H1 (cell line): ENCODE results near the gene P2RX7. TPM values are rescaled to one million over a fixed set of nuclear protein-coding genes. Genes with fewer than 3 reads are reported as not detected.

Experiments used
- CTCF ChIA-PET: fragments of 300-600 bp; sonication (Branson Sonifier 250); formaldehyde crosslinking; loops from one replicate; lab custom pipeline; 2021; ENCODE audit not compliant: partially characterized antibody; lab: Charles Lee
- POLR2A ChIA-PET: fragments of 300-600 bp; sonication (Branson Sonifier 250); formaldehyde crosslinking; loops from one replicate; lab custom pipeline; 2021; ENCODE audit warnings: inconsistent platforms; ENCODE audit not compliant: partially characterized antibody; lab: Charles Lee
- DNase-seq, 2 experiments: peaks; one replicate each; pipeline versions ENCODE4 v3.0.0 to v3.0.0-alpha.2; 2010 to 2022; ENCODE audit warnings: low spot score in 2 of 2, low read depth in 1 of 2, mixed read lengths in 1 of 2
- FAIRE-seq: peaks from 2 replicates; lab custom pipeline; 2011; peaks lifted over from hg19 to GRCh38; lab: Jason Lieb, UNC
- H2AFZ ChIP-seq: 2 replicates; pipeline ENCODE4 v1.8.1; 2012; ENCODE audit warnings: low read length, inconsistent platforms
- H2AK5ac ChIP-seq: 2 replicates; pipeline ENCODE4 v1.6.1; 2013; ENCODE audit warnings: low read depth, low read length
- H2BK120ac ChIP-seq: replicated peaks from 2 replicates; pipeline ENCODE3; 2013; ENCODE audit warnings: low read depth, low read length, inconsistent platforms
- H2BK12ac ChIP-seq: 2 replicates; pipeline ENCODE4 v1.6.1; 2013; ENCODE audit warnings: low read depth, low read length
- H2BK15ac ChIP-seq: 2 replicates; pipeline ENCODE4 v1.6.1; 2013; ENCODE audit warnings: low read length
- H2BK20ac ChIP-seq: 2 replicates; pipeline ENCODE4 v1.6.1; 2013; ENCODE audit warnings: low read length
- H2BK5ac ChIP-seq: 2 replicates; pipeline ENCODE4 v1.6.1; 2013; ENCODE audit warnings: low read depth, low read length
- H3K14ac ChIP-seq: 2 replicates; pipeline ENCODE4 v1.6.1; 2013; ENCODE audit warnings: inconsistent platforms; ENCODE audit not compliant: insufficient read length
- H3K18ac ChIP-seq: 2 replicates; pipeline ENCODE4 v1.6.1; 2013; ENCODE audit warnings: low read length; ENCODE audit errors: extremely low read depth
- H3K23ac ChIP-seq: 2 replicates; pipeline ENCODE4 v1.6.1; 2013; ENCODE audit warnings: inconsistent platforms; ENCODE audit not compliant: insufficient read length
- H3K23me2 ChIP-seq: 2 replicates; pipeline ENCODE4 v1.6.1; 2013; ENCODE audit warnings: low read depth, low read length
- H3K27ac ChIP-seq: 2 replicates; pipeline ENCODE4 v1.6.1; 2011; ENCODE audit warnings: low read depth, low read length, inconsistent platforms
- H3K27me3 ChIP-seq, 4 experiments: replicated peaks in 1 of 4; 1 replicate in 1 of 4; 2 replicates in 3 of 4; pipeline versions ENCODE4 v1.6.1 to v1.8.1; 2011 to 2013; ENCODE audit warnings: low read length in 3 of 4, mild to moderate bottlenecking in 3 of 4, inconsistent platforms in 2 of 4, mixed read lengths in 2 of 4, moderate library complexity in 1 of 4; ENCODE audit not compliant: control insufficient read depth in 3 of 4, insufficient read depth in 3 of 4; ENCODE audit errors: extremely low read depth in 1 of 4
- H3K36me3 ChIP-seq, 4 experiments: 2 replicates each; pipeline versions ENCODE4 v1.6.1 to v1.8.1; 2011 to 2013; ENCODE audit warnings: mild to moderate bottlenecking in 4 of 4, low read length in 3 of 4, moderate library complexity in 2 of 4, control low read depth in 1 of 4, inconsistent platforms in 1 of 4; ENCODE audit not compliant: insufficient read depth in 4 of 4, control insufficient read depth in 2 of 4
- H3K4ac ChIP-seq: replicated peaks from 2 replicates; pipeline ENCODE3; 2013; ENCODE audit warnings: low read length, low read depth, mixed read lengths, inconsistent platforms; ENCODE audit not compliant: insufficient read length
- H3K4me1 ChIP-seq, 4 experiments: replicated peaks in 1 of 4; 1 replicate in 1 of 4; 2 replicates in 3 of 4; pipeline versions ENCODE4 v1.6.1 to v1.8.1; 2011 to 2013; ENCODE audit warnings: low read length in 3 of 4, inconsistent platforms in 2 of 4, mixed read lengths in 1 of 4; ENCODE audit not compliant: insufficient read depth in 4 of 4, control insufficient read depth in 3 of 4
- H3K4me2 ChIP-seq, 2 experiments: 2 replicates each; pipeline versions ENCODE4 v1.6.1 to v1.8.1; 2011 to 2013; ENCODE audit warnings: low read depth in 2 of 2, low read length in 2 of 2, control low read depth in 1 of 2, inconsistent platforms in 1 of 2, mild to moderate bottlenecking in 1 of 2; ENCODE audit not compliant: insufficient read depth in 1 of 2
- H3K4me3 ChIP-seq, 4 experiments: fragments of 200-600, 300-600 bp in 1 of 4; sonication (generic), shearing (Covaris generic), sonication (Bioruptor Twin) in 1 of 4; 2 replicates each; pipeline versions ENCODE4 v1.5.1 to v1.8.1; 2011 to 2016; ENCODE audit warnings: low read length in 4 of 4, low read depth in 3 of 4, control low read depth in 2 of 4, inconsistent platforms in 2 of 4, mild to moderate bottlenecking in 2 of 4, mixed read lengths in 1 of 4, moderate library complexity in 1 of 4; ENCODE audit not compliant: insufficient read depth in 2 of 4; ENCODE audit errors: extremely low read depth in 1 of 4
- H3K56ac ChIP-seq: replicated peaks from 2 replicates; pipeline ENCODE3; 2013; ENCODE audit warnings: low read depth, mild to moderate bottlenecking, mixed read lengths, low read length, inconsistent platforms; ENCODE audit not compliant: insufficient read length
- H3K79me1 ChIP-seq: 2 replicates; pipeline ENCODE4 v1.6.1; 2013; ENCODE audit warnings: low read depth, low read length, control low read depth
- H3K79me2 ChIP-seq, 2 experiments: 2 replicates each; pipeline versions ENCODE4 v1.6.1 to v1.8.1; 2012 to 2013; ENCODE audit warnings: low read length in 2 of 2, mild to moderate bottlenecking in 2 of 2, inconsistent platforms in 1 of 2; ENCODE audit not compliant: insufficient read depth in 2 of 2, control insufficient read depth in 1 of 2
- H3K9ac ChIP-seq, 4 experiments: replicated peaks in 1 of 4; 1 replicate in 1 of 4; 2 replicates in 3 of 4; pipeline versions ENCODE4 v1.6.1 to v1.8.1; 2011 to 2013; ENCODE audit warnings: low read depth in 3 of 4, low read length in 3 of 4, control low read depth in 2 of 4, mild to moderate bottlenecking in 2 of 4, moderate library complexity in 2 of 4, inconsistent platforms in 1 of 4; ENCODE audit errors: extremely low read depth in 1 of 4
- H3K9me3 ChIP-seq, 2 experiments: 2 replicates each; pipeline versions ENCODE4 v1.6.1 to v1.8.1; 2012 to 2013; ENCODE audit warnings: mild to moderate bottlenecking in 2 of 2, moderate library complexity in 2 of 2, control low read depth in 1 of 2, inconsistent platforms in 1 of 2, low read depth in 1 of 2, low read length in 1 of 2, mixed read lengths in 1 of 2; ENCODE audit not compliant: insufficient read depth in 2 of 2
- H4K20me1 ChIP-seq, 2 experiments: replicated peaks in 1 of 2; 2 replicates each; pipeline versions ENCODE3 to v1.8.1; 2011 to 2013; ENCODE audit warnings: inconsistent platforms in 2 of 2, low read length in 2 of 2, mild to moderate bottlenecking in 1 of 2; ENCODE audit not compliant: insufficient read depth in 2 of 2, control insufficient read depth in 1 of 2
- H4K5ac ChIP-seq: 2 replicates; pipeline ENCODE4 v1.6.1; 2013; ENCODE audit warnings: low read length, low read depth, mixed read lengths, inconsistent platforms; ENCODE audit not compliant: insufficient read length
- H4K8ac ChIP-seq: 2 replicates; pipeline ENCODE4 v1.8.0; 2013; ENCODE audit warnings: mild to moderate bottlenecking, moderate library complexity, low read length, inconsistent platforms; ENCODE audit not compliant: insufficient read depth; ENCODE audit errors: extremely low read depth
- H4K91ac ChIP-seq: replicated peaks from 2 replicates; pipeline ENCODE3; 2013; ENCODE audit warnings: low read length, mixed read lengths, inconsistent platforms; ENCODE audit not compliant: insufficient read length
- CHD2 ChIP-seq: IDR thresholded peaks from 2 replicates; pipeline ENCODE4 v1.6.1; 2012; ENCODE audit warnings: low read length, improper control_type of control experiment
- JUN ChIP-seq: IDR thresholded peaks from 2 replicates; pipeline ENCODE4 v1.6.1; 2011; ENCODE audit warnings: low read depth, mild to moderate bottlenecking, improper control_type of control experiment, low read length
- RAD21 ChIP-seq, 2 experiments: IDR thresholded peaks in 1 of 2; conservative IDR thresholded peaks in 1 of 2; 2 replicates each; pipeline ENCODE4 v1.6.1; 2011; ENCODE audit warnings: low read depth in 2 of 2, low read length in 2 of 2, improper control_type of control experiment in 1 of 2, inconsistent platforms in 1 of 2, mild to moderate bottlenecking in 1 of 2, moderate library complexity in 1 of 2
- RFX5 ChIP-seq: IDR thresholded peaks from 2 replicates; pipeline ENCODE4 v1.6.1; 2011; ENCODE audit warnings: low read depth, low read length, improper control_type of control experiment, borderline replicate concordance
- RNF2 ChIP-seq: fragments of 200-900, 300-1000 bp; sonication (generic); IDR thresholded peaks from 2 replicates; pipeline ENCODE4 v1.7.1; 2016; ENCODE audit warnings: borderline replicate concordance, low read depth, mild to moderate bottlenecking, antibody characterized with exemption, low read length; ENCODE audit not compliant: poor library complexity, severe bottlenecking; ENCODE audit errors: missing control alignments
- SAP30 ChIP-seq: fragments of 300-600 bp; sonication (generic); IDR thresholded peaks from 2 replicates; pipeline ENCODE4 v1.7.1; 2012; ENCODE audit warnings: low read length, moderate library complexity, mild to moderate bottlenecking, inconsistent platforms; ENCODE audit not compliant: insufficient read depth, insufficient replicate concordance
- SIN3A ChIP-seq, 2 experiments: IDR thresholded peaks in 1 of 2; conservative IDR thresholded peaks in 1 of 2; 2 replicates each; pipeline ENCODE4 v1.6.1; 2011 to 2012; ENCODE audit warnings: low read length in 2 of 2, improper control_type of control experiment in 1 of 2, low read depth in 1 of 2, mild to moderate bottlenecking in 1 of 2
- TAF1 ChIP-seq: IDR thresholded peaks from 2 replicates; pipeline ENCODE4 v1.6.1; 2011; ENCODE audit warnings: mild to moderate bottlenecking, low read depth, low read length
- TEAD4 ChIP-seq: IDR thresholded peaks from 2 replicates; pipeline ENCODE4 v1.6.1; 2012; ENCODE audit warnings: low read depth, low read length, inconsistent platforms, mixed read lengths
- ZNF274 ChIP-seq: IDR thresholded peaks from 2 replicates; pipeline ENCODE4 v1.7.0; 2012; ENCODE audit warnings: low read length, borderline replicate concordance; ENCODE audit errors: extremely low read depth
- WGBS, 2 experiments: shearing (Covaris generic) in 1 of 2; methylation state at CpG; one replicate each; pipeline versions ENCODE4 v1.1.6 to v1.1.7; 2013 to 2015; ENCODE audit warnings: low lambda C conversion rate in 2 of 2, mixed read lengths in 2 of 2, inconsistent platforms in 1 of 2, low coverage in 1 of 2, missing lambda C conversion rate in 1 of 2; ENCODE audit not compliant: insufficient replicate concordance in 2 of 2, insufficient coverage in 1 of 2, insufficient read length in 1 of 2; ENCODE audit errors: extremely low coverage in 1 of 2, missing lambda C conversion rate in 1 of 2; 5-methylcytosine and 5-hydroxymethylcytosine counted together
- polyA plus RNA-seq, 7 experiments: library from polyadenylated mRNA; depleted of rRNA in 3 of 7; stranded (reverse) in 5 of 7; unstranded in 2 of 7; fragments of >200 nt in 5 of 7; fragments of 200-250 nt in 2 of 7; gene quantifications; 1 replicate in 5 of 7; 2 replicates in 1 of 7; 4 replicates in 1 of 7; pipeline versions ENCODE4 v1.2.1 to v1.2.3, GENCODE V29; 2011 to 2013; ENCODE audit warnings: missing spikeins in 2 of 7, mixed read lengths in 2 of 7
- total RNA-seq: library from RNA; stranded (reverse); fragmentation: NEBNext Ultra II Directional; extraction: Animal tissue kit (Norgen Biotek cat#: 25700); gene quantifications from 2 replicates; pipeline ENCODE4 v1.2.1, GENCODE V29; 2021
- TF ChIP-seq, protein P1 (sequence below): IDR thresholded peaks from 2 replicates; pipeline ENCODE4 v1.6.1; 2012; ENCODE audit warnings: inconsistent platforms

Gene P2RX7
- total and polyA plus RNA-seq, 2 of the 8 experiments (the other 6 are each of a cell fraction or from before 2014, with no cell fraction given) = 0.38 to 0.56 TPM

DNA sequence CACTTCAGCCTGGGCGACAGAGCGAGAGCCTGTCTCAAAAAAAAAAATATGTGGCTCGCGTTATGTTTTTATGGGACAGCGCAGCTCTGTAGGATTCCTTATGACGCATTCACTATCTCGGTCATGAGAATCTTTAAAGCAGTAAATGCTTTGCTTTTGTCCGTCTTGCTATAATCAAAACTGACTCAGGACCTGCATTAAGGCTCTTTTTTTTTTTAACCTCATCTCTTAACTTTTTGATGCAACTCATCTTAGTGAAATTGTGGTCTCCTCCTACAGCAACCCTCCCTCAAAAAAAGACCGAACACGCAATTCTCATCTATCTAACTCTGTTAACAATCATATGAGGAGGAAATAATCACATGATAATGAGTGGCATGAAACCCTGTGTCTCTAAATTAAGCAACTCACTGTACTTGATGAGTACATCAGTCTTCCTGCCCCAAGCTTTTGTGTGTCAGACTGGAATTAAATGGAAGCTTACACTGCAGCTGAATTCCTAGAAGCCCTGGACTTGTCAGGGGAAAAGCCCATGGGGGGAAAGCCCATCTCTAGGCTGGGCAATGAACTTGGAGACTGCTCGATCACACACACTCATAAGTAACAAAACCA lies 81.6 kb downstream of the P2RX7 start:
- H3K4me2 ChIP-seq = no peak overlapping the region
- peaks cover 0 to 4% (median 0%) of the 10 kb centered on the region in 4 experiments; a peak in 3 of 7 replicates for H3K4me1 ChIP-seq
- DNase-seq (no peak), FAIRE-seq (no peak)
- H2AFZ ChIP-seq = no peak overlapping the region
- no peak overlapping the region for H3K9ac ChIP-seq
- H2AK5ac ChIP-seq = no peak overlapping the region
- H3K36me3 ChIP-seq = no peaks in the 10 kb centered on the region
- no peak overlapping the region for H4K91ac ChIP-seq
- H3K9me3 ChIP-seq = no peaks in the 10 kb centered on the region
- peaks cover 0 to 2% (median 0%) of the 10 kb centered on the region in 4 experiments; a peak in 2 of 7 replicates for H3K27me3 ChIP-seq
- 92% methylated on average over 11 of the region's 11 CpGs; no CpG with 5 or more reads in 1 of the 2 experiments for WGBS, 2 experiments
- peaks cover 8% of the 10 kb centered on the region; the same call in 1 of the 2 replicates for H3K23me2 ChIP-seq
- H3K4ac ChIP-seq = no peak overlapping the region
- no peaks in the 10 kb centered on the region for H3K79me1 ChIP-seq
- no peak overlapping the region for H2BK15ac ChIP-seq
- H3K56ac ChIP-seq = no peak overlapping the region
- H2BK12ac ChIP-seq = no peak overlapping the region
- CTCF ChIA-PET = interaction anchor here (0.6 to 1.7 kb wide), 5 partner anchors 10 to 212 kb away, joined by 3 to 8 read pairs (median 4); no protein-coding TSS in a partner anchor
- no peak overlapping the region for H2BK5ac ChIP-seq
- H4K8ac ChIP-seq = no peak overlapping the region
- no peaks in the 10 kb centered on the region for H3K79me2 ChIP-seq
- no peak overlapping the region for H4K5ac ChIP-seq
- H2BK120ac ChIP-seq = no peak overlapping the region
- no peak overlapping the region for H3K23ac ChIP-seq
- no peak overlapping the region for H3K4me3 ChIP-seq
- no peak overlapping the region for H2BK20ac ChIP-seq
- H3K14ac ChIP-seq = no peak overlapping the region
- POLR2A ChIA-PET = interaction anchor here (0.8 to 2.0 kb wide), 2 partner anchors 10 to 17 kb away, joined by 3 to 12 read pairs; no protein-coding TSS in a partner anchor
- H4K20me1 ChIP-seq = no peaks in the 10 kb centered on the region
- TF ChIP-seq RNF2 (no peak), TAF1 (no peak), CHD2 (no peak), RAD21 (IDR thresholded peaks at IDR 0.05 in 1 of 2, conservative IDR thresholded peaks at IDR 0.05 in 1 of 2; ENCODE audit: low read depth in 2 of 2, low read length in 2 of 2) (no peak), RFX5 (no peak), SIN3A (conservative IDR thresholded peaks at IDR 0.05 in 1 of 2, IDR thresholded peaks at IDR 0.05 in 1 of 2; ENCODE audit: low read depth in 1 of 2, low read length in 2 of 2) (no peak), JUN (no peak), TEAD4 (no peak), SAP30 (no peak), ZNF274 (no peak)
- TF ChIP-seq, protein P1, sequence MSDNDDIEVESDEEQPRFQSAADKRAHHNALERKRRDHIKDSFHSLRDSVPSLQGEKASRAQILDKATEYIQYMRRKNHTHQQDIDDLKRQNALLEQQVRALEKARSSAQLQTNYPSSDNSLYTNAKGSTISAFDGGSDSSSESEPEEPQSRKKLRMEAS = no peak
- H3K18ac ChIP-seq = no peak overlapping the region
- no peak overlapping the region for H3K27ac ChIP-seq
